Natural killer cell (primary cell): ENCODE measurements around the gene KIAA0753. TPM values are rescaled to one million over a fixed set of nuclear protein-coding genes. Genes with fewer than 3 reads are reported as not detected.
A peak's percentile ranks its signal among the peaks of the same experiment; 100 is the strongest.

ENCODE experiments used
- ATAC-seq, 3 donors: fragments of 150-1000 bp in 2 of 3; fragments of 200-7000 bp in 1 of 3; cut with Tn5 transposase; 1 replicate in 1 of 3; 2 replicates in 2 of 3; pipeline ENCODE4 v1.10.0; 2021; ENCODE audit warnings: mild to moderate bottlenecking in 2 of 3, moderate library complexity in 2 of 3
- DNase-seq, 2 donors: peaks; one replicate each; pipeline versions ENCODE4 v3.0.0 to v3.0.0-alpha.2; 2013 to 2021; ENCODE audit warnings: mixed read lengths in 1 of 2
- H3K27ac ChIP-seq: one replicate; pipeline ENCODE4 v1.5.1; 2013; ENCODE audit warnings: mild to moderate bottlenecking, low read length
- H3K27me3 ChIP-seq: one replicate; pipeline ENCODE4 v1.6.1; 2013; ENCODE audit warnings: low read length; ENCODE audit not compliant: control insufficient read depth, insufficient read depth
- H3K36me3 ChIP-seq: one replicate; pipeline ENCODE4 v1.6.1; 2013; ENCODE audit warnings: low read length; ENCODE audit not compliant: control insufficient read depth, insufficient read depth
- H3K4me1 ChIP-seq: one replicate; pipeline ENCODE4 v1.6.1; 2013; ENCODE audit warnings: low read length; ENCODE audit not compliant: control insufficient read depth, insufficient read depth
- H3K4me3 ChIP-seq: one replicate; pipeline ENCODE4 v1.5.1; 2013; ENCODE audit warnings: low read length
- H3K9me3 ChIP-seq: one replicate; pipeline ENCODE4 v1.6.1; 2013; ENCODE audit warnings: low read length; ENCODE audit not compliant: control insufficient read depth, insufficient read depth
- H3K27ac Mint-ChIP-seq, 2 donors: one replicate each; pipeline ENCODE4 v1.8.0; 2022; ENCODE audit warnings: mild to moderate bottlenecking in 2 of 2, mixed read lengths in 2 of 2, moderate library complexity in 1 of 2
- H3K27me3 Mint-ChIP-seq, 2 donors: one replicate each; pipeline ENCODE4 v1.8.0; 2022; ENCODE audit warnings: low read depth in 2 of 2, mixed read lengths in 2 of 2
- H3K36me3 Mint-ChIP-seq: one replicate; pipeline ENCODE4 v1.8.0; 2022; ENCODE audit warnings: mixed read lengths
- H3K4me1 Mint-ChIP-seq, 2 donors: one replicate each; pipeline ENCODE4 v1.8.0; 2022; ENCODE audit warnings: mixed read lengths in 2 of 2
- H3K4me3 Mint-ChIP-seq: one replicate; pipeline ENCODE4 v1.8.0; 2022; ENCODE audit warnings: mild to moderate bottlenecking, moderate library complexity, mixed read lengths
- H3K9me3 Mint-ChIP-seq, 2 donors: one replicate each; pipeline ENCODE4 v1.8.0; 2022; ENCODE audit warnings: mixed read lengths in 2 of 2
- WGBS: methylation state at CpG from one replicate; pipeline ENCODE4 v1.1.7; 2013; ENCODE audit warnings: missing lambda C conversion rate; ENCODE audit not compliant: insufficient coverage; 5-methylcytosine and 5-hydroxymethylcytosine counted together
- intact Hi-C: fragments of 100-400 bp; cut with micrococcal nuclease; formaldehyde crosslinking; loops from one replicate; pipeline ENCODE4 v1.14.2; 2022
- total RNA-seq, 4 donors: library from RNA; stranded (reverse); fragments of 120-200 nt in 1 of 4; gene quantifications; one replicate each; pipeline versions ENCODE4 v1.2.3 to v1.2.4, GENCODE V29; 2013 to 2022
- TF ChIP-seq, protein P1 (sequence below): fragments of 200-600 bp; IDR thresholded peaks from one replicate; pipeline ENCODE4 v1.8.0; 2022; ENCODE audit warnings: antibody characterized with exemption

KIAA0753 gene
- total RNA-seq, 3 donors from 2014 or later (not counting 1 experiment from before 2014, with no cell fraction given), result 13.4 to 17.2 (median 15.4) TPM

DNA sequence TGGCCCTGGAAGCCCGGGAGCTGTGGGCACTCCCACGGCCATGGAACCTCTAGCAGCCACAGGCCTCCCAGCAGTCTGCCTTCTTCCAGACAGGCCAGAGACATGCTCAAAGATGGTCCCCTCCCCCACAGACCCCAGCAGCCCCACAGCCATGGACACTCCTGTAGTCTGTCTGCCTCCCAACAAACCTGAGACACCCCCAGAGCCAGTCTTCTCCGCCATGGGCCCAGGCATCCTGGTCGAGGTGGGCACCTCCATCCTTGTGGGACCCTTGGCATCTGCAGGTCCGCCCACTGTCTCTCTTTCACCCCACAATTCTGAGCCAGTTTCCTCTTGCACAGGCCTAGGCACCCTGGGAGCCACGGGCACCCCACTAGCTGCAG is 3.1 kb downstream of the KIAA0753 start:
- intact Hi-C loops, result no loop called here
- 97% methylated on average over 6 of the region's 6 CpGs for WGBS
- TF ChIP-seq, protein P1, sequence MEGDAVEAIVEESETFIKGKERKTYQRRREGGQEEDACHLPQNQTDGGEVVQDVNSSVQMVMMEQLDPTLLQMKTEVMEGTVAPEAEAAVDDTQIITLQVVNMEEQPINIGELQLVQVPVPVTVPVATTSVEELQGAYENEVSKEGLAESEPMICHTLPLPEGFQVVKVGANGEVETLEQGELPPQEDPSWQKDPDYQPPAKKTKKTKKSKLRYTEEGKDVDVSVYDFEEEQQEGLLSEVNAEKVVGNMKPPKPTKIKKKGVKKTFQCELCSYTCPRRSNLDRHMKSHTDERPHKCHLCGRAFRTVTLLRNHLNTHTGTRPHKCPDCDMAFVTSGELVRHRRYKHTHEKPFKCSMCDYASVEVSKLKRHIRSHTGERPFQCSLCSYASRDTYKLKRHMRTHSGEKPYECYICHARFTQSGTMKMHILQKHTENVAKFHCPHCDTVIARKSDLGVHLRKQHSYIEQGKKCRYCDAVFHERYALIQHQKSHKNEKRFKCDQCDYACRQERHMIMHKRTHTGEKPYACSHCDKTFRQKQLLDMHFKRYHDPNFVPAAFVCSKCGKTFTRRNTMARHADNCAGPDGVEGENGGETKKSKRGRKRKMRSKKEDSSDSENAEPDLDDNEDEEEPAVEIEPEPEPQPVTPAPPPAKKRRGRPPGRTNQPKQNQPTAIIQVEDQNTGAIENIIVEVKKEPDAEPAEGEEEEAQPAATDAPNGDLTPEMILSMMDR, result no peak

DNA sequence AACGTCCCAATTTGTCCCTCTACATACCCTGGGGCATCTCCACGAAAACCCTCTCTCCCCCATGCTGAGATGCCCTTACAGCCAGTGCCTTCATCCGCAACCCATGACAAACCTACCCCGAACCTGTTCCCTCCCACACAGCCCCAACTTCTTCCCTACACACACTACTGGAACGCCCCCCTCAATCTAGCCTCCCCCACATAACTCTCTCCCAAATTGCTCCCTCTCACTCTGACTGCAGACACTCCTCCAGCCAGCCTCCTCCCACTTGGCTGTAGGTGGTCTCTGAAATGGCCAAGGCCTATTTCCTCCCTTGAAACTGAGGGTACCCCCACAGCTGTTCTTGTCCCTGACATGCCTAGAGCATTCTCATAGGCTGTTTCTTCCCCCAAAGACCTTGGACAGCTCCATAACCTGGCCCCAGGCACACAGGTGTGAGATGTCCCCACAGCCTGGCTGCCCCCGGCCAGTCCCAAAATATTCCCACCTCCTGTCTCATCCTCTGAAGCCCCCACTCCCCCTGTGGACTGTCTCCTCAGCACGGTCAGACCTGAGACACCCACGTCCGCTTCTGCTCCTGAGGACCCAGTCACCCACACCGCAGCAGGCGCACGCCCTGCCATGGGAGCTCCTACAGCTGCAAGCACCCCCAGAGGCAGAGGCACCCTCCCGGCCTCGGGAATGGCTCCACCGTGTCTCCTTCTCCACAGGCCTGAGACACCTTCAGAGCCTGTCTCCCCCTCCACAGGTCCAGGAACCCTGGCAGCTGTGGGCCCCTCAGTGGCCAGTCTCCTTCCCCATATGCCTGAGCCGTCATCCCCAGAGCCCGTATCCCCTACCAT is 3.7 kb downstream of the KIAA0753 start:
- H3K36me3 Mint-ChIP-seq, result peaks cover 13% of the 10 kb centered on the region
- H3K27me3 Mint-ChIP-seq, result no peaks in the 10 kb centered on the region
- no peaks in the 10 kb centered on the region for H3K9me3 Mint-ChIP-seq
- Histone ChIP-seq H3K4me3 (no peak overlapping the region), H3K27me3 (no peaks in the 10 kb centered on the region), H3K9me3 (no peaks in the 10 kb centered on the region), H3K27ac (no peak overlapping the region), H3K36me3 (peaks cover 14% of the 10 kb centered on the region), H3K4me1 (peaks cover 29% of the 10 kb centered on the region)
- peaks cover 35 to 55% of the 10 kb centered on the region in 2 donors for H3K4me1 Mint-ChIP-seq
- intact Hi-C loops, result no loop called here
- WGBS, result 96% methylated on average over 17 of the region's 17 CpGs
- H3K27ac Mint-ChIP-seq, result peak overlapping the region in 1 of 2 donors; percentile 42
- DNase-seq, result no peak
- H3K4me3 Mint-ChIP-seq, result peak overlapping the region; percentile 35
- TF ChIP-seq, protein P1, result no peak
- no peak for ATAC-seq

More for the DNA sequence above, 3.1 kb downstream of the KIAA0753 start:
- Mint-ChIP-seq H3K4me1 (peaks cover 38 to 55% of the 10 kb centered on the region in 2 donors), H3K9me3 (no peaks in the 10 kb centered on the region), H3K36me3 (peaks cover 12% of the 10 kb centered on the region), H3K4me3 (peak overlapping the region; percentile 31), H3K27ac (peak overlapping the region in 1 of 2 donors; percentile 42), H3K27me3 (no peaks in the 10 kb centered on the region)
- H3K4me1 ChIP-seq, result peaks cover 29% of the 10 kb centered on the region
- no peaks in the 10 kb centered on the region for H3K27me3 ChIP-seq
- H3K36me3 ChIP-seq, result peaks cover 13% of the 10 kb centered on the region
- no peak for ATAC-seq
- no peak overlapping the region for H3K4me3 ChIP-seq
- no peaks in the 10 kb centered on the region for H3K9me3 ChIP-seq
- no peak for DNase-seq
- no peak overlapping the region for H3K27ac ChIP-seq

DNA sequence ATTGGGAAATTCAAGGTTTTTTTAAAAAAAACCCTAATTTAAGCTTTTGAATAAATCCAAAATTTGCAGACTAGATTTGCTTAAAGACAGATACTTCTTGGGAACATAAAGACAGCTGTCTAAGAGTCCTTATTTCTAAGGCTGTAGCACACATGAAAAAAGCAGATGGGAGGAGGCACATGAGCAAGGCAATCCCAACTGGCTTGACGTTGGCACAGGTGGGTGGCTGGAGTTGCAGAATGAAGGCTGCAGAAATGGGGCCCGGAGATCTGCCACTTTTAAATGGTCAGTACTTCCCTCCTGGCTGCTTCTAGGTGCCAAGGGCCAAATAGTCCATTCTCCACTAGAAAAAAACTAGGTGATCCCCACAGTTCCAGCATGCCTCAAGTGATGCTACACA is 4.4 kb downstream of the KIAA0753 start:
- WGBS, result 94% methylated on average over 2 of the region's 2 CpGs
- no peaks in the 10 kb centered on the region for H3K27me3 Mint-ChIP-seq
- Histone ChIP-seq H3K36me3 (peaks cover 20% of the 10 kb centered on the region), H3K27ac (no peak overlapping the region), H3K4me3 (no peak overlapping the region), H3K27me3 (no peaks in the 10 kb centered on the region), H3K9me3 (no peaks in the 10 kb centered on the region), H3K4me1 (peaks cover 22% of the 10 kb centered on the region)
- H3K9me3 Mint-ChIP-seq, result no peaks in the 10 kb centered on the region
- H3K4me3 Mint-ChIP-seq, result no peak overlapping the region
- DNase-seq (no peak), ATAC-seq (no peak)
- intact Hi-C loops, result no loop called here
- H3K27ac Mint-ChIP-seq, result peak overlapping the region in 1 of 2 donors; percentile 42
- H3K36me3 Mint-ChIP-seq, result peaks cover 13% of the 10 kb centered on the region
- TF ChIP-seq, protein P1, result no peak
- H3K4me1 Mint-ChIP-seq, result peaks cover 29 to 48% of the 10 kb centered on the region in 2 donors
